AG09319 (cell line): ENCODE results near the gene BNIP2.
A peak's percentile ranks its signal among the peaks of the same experiment; 100 is the strongest.

ENCODE experiments used
- DNase-seq: peaks from one replicate; pipeline ENCODE4 v3.0.0-alpha.2; 2010; ENCODE audit warnings: low read depth; ENCODE audit errors: extremely low read depth
- TF ChIP-seq, protein P1 (sequence below): IDR thresholded peaks from 2 replicates; pipeline ENCODE4 v1.5.1; 2011; ENCODE audit warnings: low read depth, mild to moderate bottlenecking, inconsistent platforms, low read length, moderate library complexity

The BNIP2 gene

DNA sequence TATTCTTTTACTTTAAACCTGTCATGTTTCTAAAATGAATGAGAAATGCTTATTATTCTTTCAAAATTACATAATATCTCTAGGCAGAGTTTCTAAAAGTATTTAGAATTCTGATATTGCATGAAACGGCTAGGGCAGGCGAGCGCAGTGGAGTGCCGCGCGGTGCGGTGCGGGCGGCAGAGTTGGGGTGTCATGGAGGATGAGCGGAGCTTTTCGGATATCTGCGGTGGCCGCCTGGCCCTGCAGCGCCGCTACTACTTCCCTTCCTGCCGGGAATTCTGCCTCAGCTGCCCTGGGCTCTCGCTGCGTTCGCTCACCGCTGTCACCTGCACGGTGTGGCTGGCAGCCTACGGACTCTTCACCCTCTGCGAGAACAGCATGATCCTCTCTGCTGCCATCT lies 12.6 kb downstream of the BNIP2 start:
- TF ChIP-seq, protein P1, sequence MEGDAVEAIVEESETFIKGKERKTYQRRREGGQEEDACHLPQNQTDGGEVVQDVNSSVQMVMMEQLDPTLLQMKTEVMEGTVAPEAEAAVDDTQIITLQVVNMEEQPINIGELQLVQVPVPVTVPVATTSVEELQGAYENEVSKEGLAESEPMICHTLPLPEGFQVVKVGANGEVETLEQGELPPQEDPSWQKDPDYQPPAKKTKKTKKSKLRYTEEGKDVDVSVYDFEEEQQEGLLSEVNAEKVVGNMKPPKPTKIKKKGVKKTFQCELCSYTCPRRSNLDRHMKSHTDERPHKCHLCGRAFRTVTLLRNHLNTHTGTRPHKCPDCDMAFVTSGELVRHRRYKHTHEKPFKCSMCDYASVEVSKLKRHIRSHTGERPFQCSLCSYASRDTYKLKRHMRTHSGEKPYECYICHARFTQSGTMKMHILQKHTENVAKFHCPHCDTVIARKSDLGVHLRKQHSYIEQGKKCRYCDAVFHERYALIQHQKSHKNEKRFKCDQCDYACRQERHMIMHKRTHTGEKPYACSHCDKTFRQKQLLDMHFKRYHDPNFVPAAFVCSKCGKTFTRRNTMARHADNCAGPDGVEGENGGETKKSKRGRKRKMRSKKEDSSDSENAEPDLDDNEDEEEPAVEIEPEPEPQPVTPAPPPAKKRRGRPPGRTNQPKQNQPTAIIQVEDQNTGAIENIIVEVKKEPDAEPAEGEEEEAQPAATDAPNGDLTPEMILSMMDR: no peak
- DNase-seq: no peak

DNA sequence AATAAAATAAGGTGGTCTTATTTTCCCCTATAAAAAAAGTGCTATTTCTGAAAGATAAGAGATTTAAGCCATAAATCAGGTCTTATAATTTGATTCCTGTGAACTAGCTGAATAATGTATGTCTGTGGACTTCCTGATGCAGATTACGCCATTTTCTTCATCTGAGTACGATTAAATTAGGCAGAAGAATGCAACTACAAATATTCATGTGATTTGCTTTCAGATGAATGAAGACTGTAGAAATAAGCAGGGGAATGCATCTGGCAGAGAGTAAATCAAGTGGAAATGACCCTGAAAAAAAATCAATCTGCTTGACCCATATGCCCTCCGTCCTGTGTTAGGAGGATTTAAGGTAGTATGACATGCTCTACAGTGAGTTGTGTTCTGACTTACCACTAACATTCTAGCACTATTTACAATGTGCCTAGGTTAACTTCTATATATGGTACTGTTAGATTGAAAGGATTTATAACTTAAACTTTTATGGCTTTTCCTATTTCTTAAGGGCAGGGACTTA lies 14.7 kb downstream of the BNIP2 start:
- TF ChIP-seq, protein P1: no peak
- DNase-seq: no peak

DNA sequence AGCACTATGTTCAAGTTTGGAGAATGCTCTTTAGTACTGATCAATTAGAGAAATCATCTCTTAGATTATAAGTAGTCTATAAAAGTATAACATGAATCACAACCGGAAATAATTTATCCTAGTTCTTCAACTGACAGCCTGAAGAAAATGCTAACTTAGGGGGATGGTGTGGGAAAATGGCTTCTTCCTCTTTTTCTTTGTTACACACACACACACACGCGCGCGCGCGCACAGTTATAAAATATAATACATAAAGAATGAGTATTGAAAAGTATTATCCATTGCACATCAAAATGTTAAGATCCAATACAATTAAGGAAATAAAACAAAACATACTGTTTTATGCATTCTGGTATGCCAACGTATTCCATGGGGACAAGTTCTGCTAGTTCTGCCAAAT lies 20.6 kb downstream of the BNIP2 start:
- TF ChIP-seq, protein P1: no peak
- no peak for DNase-seq

DNA sequence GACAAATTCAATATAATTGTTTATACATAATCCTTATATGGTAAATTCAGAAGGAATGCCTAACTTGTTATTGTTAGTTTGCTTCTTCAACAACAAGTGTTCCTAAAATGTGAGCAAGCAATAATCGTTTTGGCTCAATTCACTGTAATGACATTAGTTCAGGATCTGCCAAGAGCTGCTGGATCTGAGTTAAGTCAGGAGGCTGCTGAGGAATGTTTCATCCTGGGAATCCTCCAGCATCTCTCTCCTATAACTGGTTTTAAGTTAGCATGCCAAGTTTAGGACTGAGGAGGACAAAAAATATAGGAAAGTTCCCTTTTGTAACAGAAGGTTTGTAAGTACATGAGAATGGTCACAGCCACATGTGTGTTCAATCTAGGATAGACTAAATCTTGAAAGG lies 26.9 kb downstream of the BNIP2 start:
- DNase-seq: peak; percentile 37

DNA sequence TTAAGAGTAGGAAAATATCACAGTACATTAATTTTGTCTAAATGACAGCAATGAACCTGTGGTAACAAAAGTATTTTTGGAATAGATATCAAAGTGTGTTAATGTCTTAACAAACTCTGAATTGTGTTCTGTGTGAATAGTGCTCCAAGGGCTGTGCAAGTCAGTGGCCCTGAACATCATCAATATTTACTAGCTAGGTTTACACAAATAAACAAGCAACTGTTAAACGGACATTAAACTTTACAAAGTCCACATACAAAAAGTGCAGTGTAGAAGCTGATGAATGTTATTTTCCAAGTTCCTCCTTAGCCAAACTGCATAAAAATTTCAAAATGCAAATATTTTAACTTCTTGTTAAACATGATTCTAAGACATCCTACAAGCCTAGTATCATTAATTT lies 29.8 kb downstream of the BNIP2 start:
- TF ChIP-seq, protein P1: no peak
- no peak for DNase-seq

More for the DNA sequence above, 26.9 kb downstream of the BNIP2 start:
- TF ChIP-seq, protein P1: no peak

DNA sequence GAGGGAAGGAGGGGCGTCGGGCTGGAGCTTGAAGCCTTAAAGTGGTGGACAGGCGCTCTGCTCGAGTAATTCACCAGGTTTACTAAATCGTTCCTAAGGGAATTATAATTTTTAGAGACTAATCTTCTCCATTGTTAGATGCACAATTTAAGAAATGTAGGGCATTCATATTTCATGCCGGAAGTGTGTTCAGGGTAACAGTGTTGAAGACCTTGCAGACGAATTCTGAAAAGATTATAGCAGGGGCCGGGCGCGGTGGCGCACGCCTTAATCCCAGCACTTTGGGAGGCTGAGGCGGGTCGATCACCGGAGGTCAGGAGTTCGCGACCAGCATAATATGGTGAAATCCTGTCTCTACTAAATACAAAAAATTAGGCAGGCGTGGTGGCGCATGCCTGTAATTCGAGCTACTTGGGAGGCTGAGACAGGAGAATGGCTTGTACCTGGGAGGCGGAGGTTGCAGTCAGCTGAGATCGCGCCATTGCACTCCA lies 31.4 kb downstream of the BNIP2 start:
- TF ChIP-seq, protein P1: no peak
- no peak for DNase-seq

DNA sequence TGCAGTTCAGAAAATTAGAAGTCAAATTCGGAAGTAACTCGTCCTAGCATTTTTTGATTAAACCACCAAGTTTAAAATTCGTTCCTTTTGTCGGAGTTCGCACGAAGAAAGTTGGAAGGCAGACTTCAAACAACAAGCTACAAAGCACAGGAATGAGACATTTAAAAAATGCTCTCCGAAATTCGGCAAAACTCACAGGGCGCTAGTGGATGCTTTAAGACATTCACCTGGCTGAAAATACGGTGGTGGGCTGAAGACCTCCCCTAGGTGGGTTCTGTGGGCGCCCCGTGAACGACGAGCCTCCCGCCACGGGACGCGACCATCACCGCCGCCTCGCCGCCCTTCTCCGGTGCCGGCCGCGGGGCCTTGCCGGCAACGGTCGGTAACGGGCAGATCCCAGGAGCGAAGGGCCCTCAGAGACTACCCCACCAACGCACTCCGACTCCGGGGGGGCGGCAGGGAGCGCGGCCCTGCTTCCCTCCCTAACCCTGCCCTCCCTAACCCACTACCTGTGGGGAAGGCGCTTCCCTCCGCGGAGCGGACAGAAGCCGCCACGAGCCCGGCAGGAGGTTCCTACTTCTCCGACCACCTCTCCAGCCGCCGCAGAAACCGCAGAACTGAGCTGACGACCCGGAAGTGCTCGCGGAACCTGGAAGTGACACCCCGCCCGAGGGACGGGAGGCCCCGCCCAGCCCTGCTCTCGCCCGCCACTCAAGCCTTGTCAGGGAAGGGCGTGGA lies 32.1 kb downstream of the BNIP2 start, which contains the start of gene GTF2A2:
TSS of gene GTF2A2 (minus strand) at position 619 of the 738 bp plus-strand sequence. CDS start 5,238 bp downstream, outside the sequence.
- DNase-seq: peak; percentile 77
- TF ChIP-seq, protein P1: no peak
